T-helper 2 cell treated with Interferon-gamma antibody and Interleukin-4, amounts not matched to agents 5 μg/mL and 100 μg/mL, for 36 hours (primary cell): ENCODE results near the gene MMP28.
A peak's percentile ranks its signal among the peaks of the same experiment; 100 is the strongest.
"Not testable (repeated sequence)": the region's sequence is repeated elsewhere in the genome, so short reads cannot be mapped to it uniquely, and the experiment has no call there.

ENCODE experiments used
- DNase-seq: peaks from one replicate; pipeline ENCODE4 v3.0.0; 2021; ENCODE audit warnings: low spot score
- H3K27ac Mint-ChIP-seq: one replicate; pipeline ENCODE4 v1.8.0; 2021; ENCODE audit warnings: mild to moderate bottlenecking, mixed read lengths
- H3K27me3 Mint-ChIP-seq: one replicate; pipeline ENCODE4 v1.8.0; 2021; ENCODE audit warnings: low read depth, mixed read lengths
- H3K36me3 Mint-ChIP-seq: one replicate; pipeline ENCODE4 v1.8.0; 2021; ENCODE audit warnings: low read depth, mixed read lengths
- H3K4me1 Mint-ChIP-seq: one replicate; pipeline ENCODE4 v1.8.0; 2021; ENCODE audit warnings: low read depth, mixed read lengths
- H3K4me3 Mint-ChIP-seq: one replicate; pipeline ENCODE4 v1.8.0; 2022; ENCODE audit warnings: mild to moderate bottlenecking, moderate library complexity, mixed read lengths
- H3K9me3 Mint-ChIP-seq: one replicate; pipeline ENCODE4 v1.8.0; 2021; ENCODE audit warnings: mixed read lengths

MMP28 gene

GRCh38 chr17:35766489-35766877 lies 29.0 kb downstream of the MMP28 start:
- Mint-ChIP-seq H3K4me1 (peaks cover 7% of the 10 kb centered on the region), H3K9me3 (no peaks in the 10 kb centered on the region), H3K27me3 (peaks cover 10% of the 10 kb centered on the region), H3K27ac (no peak overlapping the region), H3K4me3 (no peak overlapping the region), H3K36me3 (no peaks in the 10 kb centered on the region)
- no peak for DNase-seq

DNA sequence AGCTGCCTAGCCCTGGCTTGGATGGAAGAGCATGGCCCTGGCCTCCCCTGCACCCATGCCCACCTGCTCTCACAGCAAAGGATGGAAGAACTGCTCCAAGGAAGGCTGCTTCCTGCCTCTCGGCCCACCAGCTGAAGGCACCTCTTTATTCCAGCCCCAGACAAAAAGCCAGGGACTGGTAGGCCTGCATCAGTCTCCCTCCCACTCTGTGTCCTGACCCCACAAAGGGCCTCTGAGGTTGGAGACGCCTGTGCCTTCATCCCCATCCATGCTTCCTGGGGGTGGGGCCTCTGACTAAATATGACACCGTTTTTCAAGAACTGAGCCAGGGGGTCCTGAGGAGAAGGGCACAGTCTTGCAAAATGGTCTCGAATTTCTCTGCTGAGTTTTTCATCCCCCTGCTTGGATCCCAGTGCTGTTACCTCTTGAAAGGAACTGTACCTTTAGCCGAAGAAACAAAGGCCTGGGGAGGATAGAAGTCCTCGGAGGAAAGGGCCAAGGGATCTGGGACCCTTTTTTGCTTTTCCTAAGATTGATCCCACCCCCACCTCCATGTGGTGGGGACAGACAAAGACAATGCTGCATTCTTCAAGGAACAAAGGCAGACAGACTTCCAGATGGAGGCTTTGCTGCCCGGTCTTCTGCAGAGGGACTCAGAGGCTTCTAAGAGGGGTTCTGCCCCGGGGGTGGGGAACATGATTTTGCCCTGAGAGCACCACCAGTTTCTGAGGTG lies 29.5 kb downstream of the MMP28 start:
- Mint-ChIP-seq H3K4me3 (no peak overlapping the region), H3K9me3 (no peaks in the 10 kb centered on the region), H3K27ac (no peak overlapping the region), H3K27me3 (peaks cover 10% of the 10 kb centered on the region), H3K4me1 (peaks cover 7% of the 10 kb centered on the region), H3K36me3 (no peaks in the 10 kb centered on the region)
- DNase-seq: no peak

- Mint-ChIP-seq H3K36me3 (no peaks in the 10 kb centered on the region), H3K27me3 (peaks cover 10% of the 10 kb centered on the region), H3K4me1 (peaks cover 7% of the 10 kb centered on the region), H3K4me3 (peak overlapping the region; percentile 88), H3K9me3 (no peaks in the 10 kb centered on the region), H3K27ac (no peak overlapping the region)
- no peak for DNase-seq
Observed at GRCh38 chr17:35765086-35765710, 30.2 kb downstream of the MMP28 start.

GRCh38 chr17:35764123-35764991 lies 31.1 kb downstream of the MMP28 start:
- Mint-ChIP-seq H3K27ac (peak overlapping the region; percentile 84), H3K4me3 (peak overlapping the region; percentile 88), H3K36me3 (no peaks in the 10 kb centered on the region), H3K27me3 (peaks cover 9% of the 10 kb centered on the region), H3K4me1 (peaks cover 7% of the 10 kb centered on the region), H3K9me3 (no peaks in the 10 kb centered on the region)
- DNase-seq: peak; percentile 91

DNA sequence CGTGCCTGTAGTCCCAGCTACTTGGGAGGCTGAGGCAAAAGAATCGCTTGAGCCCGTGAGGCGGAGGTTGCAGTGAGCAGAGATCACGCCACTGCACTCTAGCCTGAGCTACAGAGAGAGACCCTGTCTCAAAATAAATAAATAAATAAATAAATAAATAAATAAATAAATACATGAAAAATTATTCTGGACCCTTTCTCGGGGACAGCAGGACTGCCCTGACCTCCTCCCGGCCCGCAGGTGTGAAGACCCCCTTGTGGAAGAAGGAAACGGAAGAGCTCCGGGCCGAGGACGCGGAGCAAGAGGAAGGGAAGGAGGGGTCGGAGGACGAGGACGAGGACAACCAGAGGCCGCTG lies 31.7 kb downstream of the MMP28 start:
- Mint-ChIP-seq H3K9me3 (no peaks in the 10 kb centered on the region), H3K4me1 (peaks cover 7% of the 10 kb centered on the region), H3K27me3 (peaks cover 7% of the 10 kb centered on the region), H3K36me3 (no peaks in the 10 kb centered on the region), H3K4me3 (peak overlapping the region; percentile 88), H3K27ac (no peak overlapping the region)
- no peak for DNase-seq

DNA sequence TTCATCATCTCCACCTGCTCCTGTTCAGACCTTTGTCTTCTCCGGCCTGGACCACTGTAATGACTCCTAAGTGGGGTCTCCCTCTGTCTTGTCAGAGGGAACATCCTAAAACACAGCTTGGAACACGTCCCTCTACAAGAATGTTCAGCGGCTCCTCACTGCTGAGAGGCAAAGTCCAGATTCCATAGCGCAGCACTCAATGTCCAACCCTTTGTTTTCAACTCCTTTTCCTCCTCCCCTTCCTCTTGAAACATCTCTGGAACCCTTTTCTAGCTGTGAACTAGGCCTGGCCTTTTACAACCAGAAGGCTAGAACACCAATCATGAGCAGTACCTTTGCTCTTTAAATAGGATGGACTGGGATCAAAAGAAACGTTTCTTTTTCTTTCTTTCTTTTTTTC lies 33.8 kb downstream of the MMP28 start:
- no peaks in the 10 kb centered on the region for H3K9me3 Mint-ChIP-seq
- peaks cover 6% of the 10 kb centered on the region for H3K27me3 Mint-ChIP-seq
- H3K36me3 Mint-ChIP-seq: no peaks in the 10 kb centered on the region
- no peak overlapping the region for H3K27ac Mint-ChIP-seq
- H3K4me1 Mint-ChIP-seq: peaks cover 7% of the 10 kb centered on the region
- no peak for DNase-seq
- no peak overlapping the region for H3K4me3 Mint-ChIP-seq

DNA sequence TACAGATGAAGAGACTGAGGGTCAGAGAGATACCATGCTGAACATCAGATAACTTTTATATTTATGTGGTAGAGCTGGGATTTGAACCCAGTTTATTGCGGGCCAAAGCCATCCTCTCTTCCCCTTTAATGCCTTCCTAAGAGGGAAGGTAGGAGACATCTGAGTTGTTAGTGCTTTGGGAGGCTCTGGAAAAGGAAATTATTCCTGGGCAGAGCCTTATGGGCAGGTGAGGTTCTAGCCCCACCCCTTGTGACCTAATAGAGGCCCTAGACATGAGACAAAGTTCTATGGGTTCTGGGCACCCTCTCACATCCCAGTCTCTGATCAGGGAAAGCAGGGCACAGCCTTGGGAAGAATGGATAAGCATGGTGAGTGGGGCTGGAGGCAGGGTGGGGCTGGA lies 34.9 kb downstream of the MMP28 start, which contains the start of gene C17orf50:
Gene C17orf50, plus strand, starts transcription at position 301 of the 400 bp plus-strand sequence. Its CDS starts 55 bp downstream, at position 356.
- H3K27ac Mint-ChIP-seq: no peak within 1 kb of the TSS
- peaks cover 7% of the 10 kb centered on the region for H3K4me1 Mint-ChIP-seq
- no peak for DNase-seq
- H3K36me3 Mint-ChIP-seq: no peaks in the 10 kb centered on the region
- no peak within 1 kb of the TSS for H3K4me3 Mint-ChIP-seq
- H3K9me3 Mint-ChIP-seq: no peaks in the 10 kb centered on the region
- H3K27me3 Mint-ChIP-seq: peaks cover 6% of the 10 kb centered on the region

DNA sequence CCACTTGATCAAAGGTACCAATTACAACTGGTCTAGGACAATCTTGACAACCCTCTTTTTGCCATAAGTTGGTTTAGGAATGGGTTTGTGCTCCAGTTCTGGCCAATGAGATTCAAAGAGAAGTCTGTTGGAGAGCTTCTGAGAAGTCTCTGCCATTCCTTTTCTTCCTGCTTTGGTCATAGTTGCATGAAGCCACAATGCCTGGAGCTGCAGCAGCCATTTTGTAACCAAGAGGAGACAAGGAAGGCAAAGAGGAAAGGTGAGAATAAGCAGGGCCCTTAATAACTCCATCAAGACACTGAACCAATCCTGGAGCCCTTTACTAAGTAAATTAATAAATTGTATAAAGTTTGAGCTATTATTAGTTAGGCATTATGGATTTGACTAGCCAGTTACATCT lies 38.2 kb downstream of the MMP28 start:
- peaks cover 9% of the 10 kb centered on the region for H3K27me3 Mint-ChIP-seq
- no peaks in the 10 kb centered on the region for H3K4me1 Mint-ChIP-seq
- no peak overlapping the region for H3K4me3 Mint-ChIP-seq
- no peaks in the 10 kb centered on the region for H3K36me3 Mint-ChIP-seq
- DNase-seq: no peak
- no peaks in the 10 kb centered on the region for H3K9me3 Mint-ChIP-seq
- no peak overlapping the region for H3K27ac Mint-ChIP-seq

DNA sequence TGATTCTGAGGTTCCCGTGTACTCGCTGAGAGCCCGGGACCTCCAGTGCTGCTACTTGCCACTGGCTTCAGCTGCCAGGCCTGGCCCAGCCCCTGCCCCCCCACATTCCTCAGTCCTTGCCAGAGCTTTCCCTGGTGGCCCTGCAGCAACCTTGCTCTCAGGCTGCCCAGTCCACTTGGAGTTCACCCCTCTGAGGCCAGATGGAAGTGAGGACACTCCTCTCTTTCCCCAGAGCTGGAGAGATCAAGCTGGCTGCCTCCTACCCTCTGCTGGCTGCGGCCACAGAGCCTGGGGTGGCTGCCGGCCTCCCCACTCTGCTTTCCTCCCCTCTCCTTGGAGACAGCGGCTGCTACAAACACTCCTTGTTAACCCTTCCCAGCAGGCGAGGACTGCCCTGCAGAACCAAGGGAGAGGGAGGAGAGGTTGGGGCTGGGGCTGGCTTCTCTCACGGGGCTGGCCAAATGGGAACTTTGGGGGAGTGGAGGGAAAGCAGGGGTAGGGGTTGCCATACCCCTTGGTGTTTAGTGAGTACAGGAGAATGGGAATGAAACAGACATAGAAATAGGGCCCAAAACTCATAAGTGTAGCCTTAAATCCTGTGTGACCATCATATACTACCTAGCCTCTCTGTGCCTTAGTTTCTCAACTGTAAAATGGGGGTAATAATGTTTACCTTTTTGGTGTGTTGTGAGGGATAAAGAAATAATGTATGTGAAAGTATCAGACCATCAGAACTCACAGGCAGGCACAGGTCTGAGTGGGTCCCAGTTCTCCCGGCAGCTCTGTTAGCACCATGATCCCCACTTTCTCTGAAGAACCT lies 42.3 kb downstream of the MMP28 start, which contains the start of gene GAS2L2:
Gene GAS2L2, minus strand, starts transcription at position 295 of the 820 bp plus-strand sequence. CDS start 389 bp downstream, outside the sequence.
- Mint-ChIP-seq H3K4me3 (no peak within 1 kb of the TSS), H3K4me1 (peaks cover 7% of the 10 kb centered on the region), H3K27ac (no peak within 1 kb of the TSS), H3K36me3 (no peaks in the 10 kb centered on the region), H3K27me3 (peaks cover 37% of the 10 kb centered on the region), H3K9me3 (no peaks in the 10 kb centered on the region)
- no peak for DNase-seq

GRCh38 chr17:35752471-35752870 lies 43.0 kb downstream of the MMP28 start:
- DNase-seq: no peak
- H3K9me3 Mint-ChIP-seq: no peaks in the 10 kb centered on the region
- H3K4me3 Mint-ChIP-seq: no peak overlapping the region
- H3K27me3 Mint-ChIP-seq: peaks cover 37% of the 10 kb centered on the region
- H3K27ac Mint-ChIP-seq: no peak overlapping the region
- H3K4me1 Mint-ChIP-seq: peaks cover 7% of the 10 kb centered on the region
- no peaks in the 10 kb centered on the region for H3K36me3 Mint-ChIP-seq

GRCh38 chr17:35751541-35751940 lies 43.9 kb downstream of the MMP28 start:
- not testable (repeated sequence) for H3K9me3 Mint-ChIP-seq, H3K36me3 Mint-ChIP-seq, H3K27ac Mint-ChIP-seq, DNase-seq, H3K4me1 Mint-ChIP-seq, H3K4me3 Mint-ChIP-seq
- H3K27me3 Mint-ChIP-seq: peaks cover 37% of the 10 kb centered on the region

GRCh38 chr17:35750526-35751395 lies 44.7 kb downstream of the MMP28 start:
- no peak overlapping the region for H3K4me3 Mint-ChIP-seq
- H3K27ac Mint-ChIP-seq: no peak overlapping the region
- H3K27me3 Mint-ChIP-seq: peaks cover 37% of the 10 kb centered on the region
- no peak for DNase-seq
- H3K9me3 Mint-ChIP-seq: no peaks in the 10 kb centered on the region
- H3K36me3 Mint-ChIP-seq: no peaks in the 10 kb centered on the region
- peaks cover 7% of the 10 kb centered on the region for H3K4me1 Mint-ChIP-seq
